ENCODE results near the gene BLVRB.
A peak's percentile ranks its signal among the peaks of the same experiment; 100 is the strongest.

BLVRB gene

GRCh38 chr19:40425450-40426287 lies 39.9 kb downstream of the BLVRB start, which contains the start of gene SERTAD1:
Gene SERTAD1 (minus strand): TSS chr19:40425992. CDS start chr19:40423546, 2,446 bp downstream.
- ATAC-seq (ENCODE audit: low read depth) (peak; percentile 81), DNase-seq (ENCODE audit: low spot score) (peak; percentile 99)
- Histone ChIP-seq H3K9me3 (ENCODE audit: severe bottlenecking) (no peaks in the 10 kb centered on the region), H3K36me3 (ENCODE audit: low read depth) (peaks cover 10% of the 10 kb centered on the region), H3K27me3 (ENCODE audit: insufficient read depth, poor library complexity, severe bottlenecking) (no peaks in the 10 kb centered on the region), H3K27ac (ENCODE audit: poor library complexity, severe bottlenecking) (peak within 1 kb of the TSS; percentile 95), H3K4me3 (ENCODE audit: severe bottlenecking) (peak within 1 kb of the TSS; percentile 52), H3K4me1 (ENCODE audit: insufficient read depth, poor library complexity, severe bottlenecking) (peaks cover 3% of the 10 kb centered on the region)
- TF ChIP-seq CTCF (IDR thresholded peaks at IDR 0.05; ENCODE audit: poor library complexity, severe bottlenecking), result peak; percentile 75

- Histone ChIP-seq H3K4me1 (ENCODE audit: insufficient read depth, poor library complexity, severe bottlenecking) (peaks cover 3% of the 10 kb centered on the region), H3K9me3 (ENCODE audit: severe bottlenecking) (no peaks in the 10 kb centered on the region), H3K27me3 (ENCODE audit: insufficient read depth, poor library complexity, severe bottlenecking) (no peaks in the 10 kb centered on the region), H3K36me3 (ENCODE audit: low read depth) (peaks cover 10% of the 10 kb centered on the region), H3K4me3 (ENCODE audit: severe bottlenecking) (peak overlapping the region; percentile 52), H3K27ac (ENCODE audit: poor library complexity, severe bottlenecking) (peak overlapping the region; percentile 95)
- DNase-seq (ENCODE audit: low spot score), result no peak
- TF ChIP-seq CTCF (IDR thresholded peaks at IDR 0.05; ENCODE audit: poor library complexity, severe bottlenecking), result no peak
- ATAC-seq (ENCODE audit: low read depth), result no peak
Measured at GRCh38 chr19:40424637-40425449, 40.7 kb downstream of the BLVRB start.

- H3K9me3 ChIP-seq (ENCODE audit: severe bottlenecking), result no peaks in the 10 kb centered on the region
- H3K36me3 ChIP-seq (ENCODE audit: low read depth), result peaks cover 10% of the 10 kb centered on the region
- no peak for TF ChIP-seq CTCF (IDR thresholded peaks at IDR 0.05; ENCODE audit: poor library complexity, severe bottlenecking)
- no peak for DNase-seq (ENCODE audit: low spot score)
- H3K27me3 ChIP-seq (ENCODE audit: insufficient read depth, poor library complexity, severe bottlenecking), result no peaks in the 10 kb centered on the region
- ATAC-seq (ENCODE audit: low read depth), result no peak
- peak overlapping the region; percentile 52 for H3K4me3 ChIP-seq (ENCODE audit: severe bottlenecking)
- peak overlapping the region; percentile 95 for H3K27ac ChIP-seq (ENCODE audit: poor library complexity, severe bottlenecking)
- peaks cover 3% of the 10 kb centered on the region for H3K4me1 ChIP-seq (ENCODE audit: insufficient read depth, poor library complexity, severe bottlenecking)
Measured at GRCh38 chr19:40423938-40424337, 41.6 kb downstream of the BLVRB start.

GRCh38 chr19:40422748-40423566 lies 42.6 kb downstream of the BLVRB start:
- peaks cover 3% of the 10 kb centered on the region for H3K4me1 ChIP-seq (ENCODE audit: insufficient read depth, poor library complexity, severe bottlenecking)
- no peak for TF ChIP-seq CTCF (IDR thresholded peaks at IDR 0.05; ENCODE audit: poor library complexity, severe bottlenecking)
- DNase-seq (ENCODE audit: low spot score), result no peak

More at GRCh38 chr19:40422748-40423566, 42.6 kb downstream of the BLVRB start:
- no peak for ATAC-seq (ENCODE audit: low read depth)
- peaks cover 10% of the 10 kb centered on the region for H3K36me3 ChIP-seq (ENCODE audit: low read depth)
- H3K27ac ChIP-seq (ENCODE audit: poor library complexity, severe bottlenecking), result peak overlapping the region; percentile 95
- no peaks in the 10 kb centered on the region for H3K27me3 ChIP-seq (ENCODE audit: insufficient read depth, poor library complexity, severe bottlenecking)
- H3K9me3 ChIP-seq (ENCODE audit: severe bottlenecking), result no peaks in the 10 kb centered on the region
- H3K4me3 ChIP-seq (ENCODE audit: severe bottlenecking), result no peak overlapping the region

All from RWPE2 (cell line).